HUDEP-2 (cell line): ENCODE results near the gene CLDN1.

Experiments
- DNase-seq, 76 experiments: peaks; one replicate each; lab custom pipeline; 2025; ENCODE audit not compliant: unreplicated experiment in 76 of 76; lab: John Stamatoyannopoulos, UW

CLDN1 gene

DNA sequence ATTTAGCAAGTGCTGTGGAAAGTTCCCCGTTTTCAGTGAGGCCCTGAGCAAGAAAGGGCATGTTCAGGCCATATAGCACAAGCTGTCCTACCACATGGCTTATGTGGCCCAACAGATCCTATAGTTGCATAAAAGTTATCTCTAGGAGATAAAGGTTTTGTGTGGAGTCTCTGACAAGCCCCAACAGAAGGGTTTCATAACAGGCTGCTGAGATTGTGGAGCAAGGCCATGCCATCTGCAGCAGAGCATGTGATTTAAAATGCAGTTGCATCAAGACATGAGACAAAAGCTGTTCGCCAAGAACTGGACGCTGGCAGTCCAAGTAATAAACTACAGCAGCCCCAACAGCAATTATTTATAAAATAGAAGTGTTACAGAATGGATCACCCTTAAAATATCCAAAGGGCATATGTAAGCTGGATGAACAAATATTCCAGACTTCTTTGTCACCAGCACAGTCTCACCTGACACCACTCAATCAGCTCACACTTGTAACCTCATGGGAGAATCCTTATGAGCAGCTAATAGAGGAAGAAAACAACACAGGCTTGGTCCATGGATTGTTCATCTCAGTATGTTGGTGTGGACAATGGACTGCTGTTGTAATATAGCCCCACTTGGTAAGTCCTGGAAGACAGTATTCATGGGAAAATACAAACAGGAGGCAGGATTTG, 14.4 kb upstream of the CLDN1 start:
- DNase-seq: no peak

DNA sequence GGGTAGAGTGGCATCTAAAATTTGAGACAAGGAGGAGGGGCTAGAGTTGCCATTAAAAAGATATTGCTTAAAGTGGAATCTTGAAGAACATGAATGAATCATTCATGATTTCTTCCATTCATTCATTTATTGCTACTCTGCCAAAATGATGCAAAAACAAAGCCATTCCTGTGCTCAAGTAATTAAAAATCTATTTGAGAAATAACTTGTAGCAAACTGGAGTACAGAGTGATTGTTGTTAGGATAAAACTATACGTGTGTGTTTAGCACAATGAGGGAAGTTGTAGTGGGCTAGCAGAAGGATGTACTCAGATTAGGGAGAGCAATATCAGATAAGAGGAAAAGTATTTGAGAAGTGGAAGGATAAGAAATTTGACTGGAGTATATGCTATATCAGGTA, 11.7 kb upstream of the CLDN1 start:
- DNase-seq: no peak

DNA sequence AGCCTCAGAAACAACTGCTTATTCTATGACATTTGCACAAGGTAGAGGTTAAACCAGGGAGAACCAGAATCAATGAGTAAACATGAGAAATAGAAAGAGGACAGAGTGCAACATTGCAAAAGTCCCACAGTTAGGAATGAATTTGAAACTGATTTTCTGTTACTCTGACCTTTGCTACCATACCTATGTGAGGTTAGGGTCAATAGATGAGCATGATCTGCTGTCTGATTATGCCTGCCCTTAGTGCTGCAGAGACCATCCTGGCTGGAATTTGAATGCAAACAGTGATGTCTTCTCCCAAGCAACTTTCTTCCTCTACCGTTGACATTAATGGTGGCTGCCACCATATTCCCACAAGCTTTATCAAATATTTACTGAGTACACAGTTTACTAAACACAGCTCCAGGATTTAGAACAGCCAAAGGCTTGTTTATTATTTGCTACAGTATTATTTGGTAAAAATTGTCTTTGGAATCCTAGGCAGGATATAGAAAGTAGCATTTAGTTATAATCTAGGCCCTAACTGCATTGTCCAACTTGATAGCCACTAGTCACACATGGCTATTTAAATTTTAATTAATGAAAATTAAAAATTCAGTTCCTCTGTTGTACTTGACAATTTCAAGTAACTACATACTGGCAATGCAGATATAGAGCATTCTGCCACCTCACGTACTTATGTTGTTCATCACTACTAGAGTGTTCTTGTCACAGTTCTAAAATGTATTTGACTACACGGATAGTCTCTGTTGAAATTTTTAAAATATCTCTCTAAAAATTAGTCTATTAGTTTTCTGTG, 8.9 kb upstream of the CLDN1 start:
- no peak for DNase-seq

DNA sequence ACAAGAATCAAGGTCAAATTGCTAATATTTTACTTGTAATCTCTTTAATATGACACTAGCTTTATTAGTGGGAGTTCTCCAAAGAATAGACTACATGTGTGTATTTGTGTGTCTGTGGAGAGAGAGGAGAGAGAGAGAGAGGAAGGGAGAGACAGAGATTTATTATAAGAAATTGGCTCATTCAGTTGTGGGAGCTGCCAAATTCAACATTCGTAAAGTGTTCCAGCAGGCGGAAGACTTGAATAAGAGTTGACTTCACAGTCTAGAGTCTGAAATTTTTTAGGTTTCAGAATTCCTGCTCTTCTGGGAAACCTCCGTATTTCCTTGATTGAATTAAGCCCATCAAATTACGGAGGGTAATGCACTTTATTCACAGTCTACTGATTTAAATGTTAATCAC, 4.7 kb upstream of the CLDN1 start:
- DNase-seq: no peak

DNA sequence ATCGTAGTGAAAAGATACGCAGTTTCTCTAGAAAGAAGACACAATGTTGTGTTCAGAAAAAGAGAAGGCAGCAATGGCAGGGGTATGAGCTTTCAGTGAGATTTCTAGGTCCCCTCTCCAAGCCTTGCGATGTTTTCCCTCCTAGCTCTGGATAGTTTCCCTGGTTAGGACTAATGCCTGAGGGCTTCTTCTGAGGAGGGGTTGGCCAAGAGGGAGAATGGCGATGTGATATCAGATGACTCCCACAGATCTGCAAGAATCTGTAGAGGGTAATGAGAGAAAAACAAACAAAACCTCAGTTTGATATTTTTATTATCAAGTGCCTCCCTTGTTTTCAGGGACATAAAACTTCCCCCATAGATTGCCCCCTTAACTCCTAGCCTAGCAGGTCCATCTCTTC, 4.1 kb upstream of the CLDN1 start:
- DNase-seq: no peak

DNA sequence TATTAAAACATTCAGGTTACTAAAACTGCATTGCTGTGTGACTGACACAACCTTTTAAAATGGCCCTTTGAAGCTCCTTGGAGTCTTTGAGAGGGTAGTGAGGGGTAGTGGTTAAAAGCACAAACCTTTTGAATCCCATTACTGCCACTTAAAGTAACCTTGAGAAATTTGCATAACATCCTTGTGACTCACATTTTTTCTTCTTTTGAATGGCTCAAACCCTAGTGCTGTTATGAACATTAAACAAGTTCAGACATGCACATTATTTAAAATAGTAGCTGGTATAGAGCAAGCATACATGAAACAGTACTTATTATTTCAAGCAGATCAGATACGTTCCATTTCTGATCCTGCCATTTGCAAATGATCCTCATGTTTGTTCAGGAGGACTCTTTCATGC, 3.7 kb upstream of the CLDN1 start:
- no peak for DNase-seq

DNA sequence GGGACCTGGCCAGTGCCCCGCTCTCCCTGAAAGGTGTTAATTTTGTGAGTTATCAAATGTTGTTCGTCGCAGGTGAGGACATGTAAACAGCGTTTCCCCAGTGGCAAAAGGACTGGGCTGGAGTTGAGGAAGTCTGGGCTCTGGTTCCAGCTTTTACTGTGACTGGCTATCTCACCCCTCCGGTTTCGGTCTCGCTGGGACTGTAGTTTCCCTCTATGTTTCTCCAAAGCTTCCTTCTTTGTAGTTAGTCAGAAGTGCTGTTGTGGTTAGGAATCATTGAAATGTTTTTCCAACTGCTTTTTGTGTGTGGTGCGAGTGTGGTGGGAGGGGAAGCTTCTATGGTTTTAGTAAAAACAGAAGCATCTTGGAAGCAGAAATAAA, 990 bp upstream of the CLDN1 start:
- no peak for DNase-seq

DNA sequence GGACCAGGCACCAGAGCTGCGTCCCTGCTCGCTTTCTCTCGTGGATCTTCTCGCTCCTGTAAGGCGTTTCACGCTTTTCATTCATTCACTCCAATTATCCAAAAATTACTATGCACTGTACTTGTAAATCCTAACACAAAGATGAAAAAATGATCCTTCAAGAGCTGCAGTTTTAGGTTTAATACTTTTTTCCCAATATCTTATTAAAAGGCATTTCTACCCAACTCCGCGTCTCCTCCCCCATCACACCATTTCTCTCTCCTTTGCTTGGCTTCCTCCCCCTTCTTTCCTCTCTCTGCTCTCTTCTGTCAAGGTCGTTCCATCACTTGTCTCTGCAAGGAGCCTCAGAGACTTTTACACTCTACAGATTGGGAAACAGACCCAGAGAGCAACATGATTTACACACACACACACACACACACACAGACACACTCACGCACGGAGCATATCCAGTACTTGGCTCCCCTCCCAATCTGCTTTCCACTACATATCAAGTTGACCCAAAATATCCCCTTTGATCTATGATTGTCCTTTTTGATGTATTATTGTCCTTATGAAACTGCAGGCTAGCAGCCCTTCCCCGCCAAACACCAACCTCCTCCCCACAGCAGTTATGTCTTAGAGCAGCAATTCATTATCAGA, 479 bp upstream of the CLDN1 start:
- no peak for DNase-seq

DNA sequence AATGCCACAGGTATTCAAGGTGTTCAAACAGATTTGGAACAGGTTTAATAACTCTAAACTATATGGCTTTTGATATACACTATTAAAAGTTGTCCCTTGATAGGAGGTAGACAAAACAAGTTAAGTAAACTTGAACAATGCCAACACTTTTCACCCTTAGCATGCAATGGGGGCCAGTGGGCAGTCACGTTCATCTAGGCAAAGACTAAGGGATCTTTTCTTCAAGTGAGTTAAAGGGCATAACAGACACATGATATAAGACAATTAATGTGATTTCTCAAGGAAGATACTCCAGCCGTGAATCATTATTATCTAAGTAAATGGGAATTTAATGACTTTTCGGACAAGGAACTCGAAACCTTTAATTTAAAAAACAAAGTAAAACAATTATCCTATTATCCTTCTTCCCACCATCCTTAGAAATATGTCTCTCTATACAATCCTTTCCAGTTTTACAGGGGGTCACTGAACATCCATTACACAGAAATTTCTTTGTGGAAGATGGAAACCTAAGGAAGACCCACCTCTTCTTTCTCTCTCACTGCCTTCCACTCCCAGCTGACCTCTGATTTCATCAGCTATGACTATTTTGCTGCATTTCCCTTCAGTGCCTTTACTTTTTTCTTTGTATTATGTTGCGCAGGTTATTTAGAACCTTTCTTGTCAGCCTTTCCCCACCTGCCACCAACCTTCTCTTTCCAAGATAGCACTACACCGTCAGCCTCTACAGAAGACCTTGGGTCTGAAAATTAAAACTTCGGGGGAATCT, 1.5 kb downstream of the CLDN1 start:
- no peak for DNase-seq

DNA sequence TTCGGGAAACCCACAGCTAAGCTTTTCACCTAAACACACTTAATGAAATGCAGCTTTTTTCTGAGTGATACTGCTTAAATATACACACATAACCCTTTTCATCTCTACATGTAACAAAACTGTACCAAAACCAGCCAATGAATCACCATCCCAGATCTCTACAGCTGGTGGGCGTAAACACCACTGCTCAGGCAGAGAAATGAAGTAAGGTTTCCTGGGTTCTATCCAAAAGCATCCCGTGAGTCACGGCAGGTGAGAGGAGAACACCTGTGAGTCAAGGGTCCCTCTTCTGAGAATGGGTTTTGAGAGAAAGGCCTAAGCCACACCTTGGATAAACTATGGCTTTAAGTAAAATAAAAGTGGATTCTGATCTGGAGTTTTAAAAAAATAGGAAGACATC, 2.6 kb downstream of the CLDN1 start:
- DNase-seq: no peak

DNA sequence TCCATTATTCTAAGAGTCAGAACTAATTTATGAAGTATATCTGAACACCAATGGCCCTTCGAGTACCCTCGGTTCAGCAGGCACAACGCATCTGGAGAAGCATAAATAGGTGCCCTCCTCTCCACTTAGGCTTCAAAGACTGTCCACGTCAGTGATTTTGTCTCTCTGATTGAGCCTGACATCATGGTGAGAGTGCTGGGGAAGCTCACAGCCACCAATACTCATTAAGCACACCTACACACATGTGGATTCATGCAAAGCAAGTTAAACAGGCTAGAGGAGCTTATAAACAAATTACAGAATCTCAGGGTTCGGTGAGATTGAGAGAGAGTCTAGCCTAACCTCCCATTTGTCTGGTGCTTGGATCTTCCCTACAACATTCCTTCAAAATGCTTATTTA, 3.6 kb downstream of the CLDN1 start:
- DNase-seq: no peak

DNA sequence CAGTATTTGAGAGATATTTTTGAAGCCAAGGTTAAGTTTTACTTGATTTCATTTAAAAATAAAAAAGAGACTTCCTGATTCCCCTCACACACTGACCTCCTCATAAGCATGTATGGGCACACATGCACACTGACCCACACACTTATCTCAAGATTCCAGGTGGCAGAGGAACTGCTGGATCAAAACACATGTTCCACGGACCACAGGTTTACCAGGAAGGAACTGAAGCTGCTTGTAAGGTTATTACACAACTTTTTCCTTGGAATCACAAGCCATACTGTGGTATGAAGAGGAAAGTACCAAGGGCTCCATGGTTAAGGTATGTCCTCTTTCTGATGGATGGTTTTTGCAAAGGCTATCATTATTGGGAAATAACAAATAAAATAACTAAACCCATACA, 7.5 kb downstream of the CLDN1 start:
- no peak for DNase-seq

DNA sequence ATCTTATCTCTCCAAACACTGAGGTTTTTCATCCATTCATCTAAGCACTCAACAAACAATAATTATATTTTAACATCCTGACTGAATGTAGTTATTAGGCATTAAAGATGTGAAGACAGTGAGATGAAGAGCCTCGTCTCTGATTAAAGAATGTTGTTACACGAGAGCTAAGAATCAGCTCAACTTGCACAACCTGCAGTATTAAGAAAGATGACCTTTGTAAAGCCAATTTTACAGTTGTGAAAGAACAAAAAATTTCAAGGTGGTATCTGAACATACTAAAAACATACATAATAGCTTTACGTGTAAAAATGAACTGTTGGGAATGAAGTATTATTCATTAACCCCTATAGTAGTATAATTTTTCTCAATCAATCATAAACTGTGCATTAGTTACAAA, 12.8 kb downstream of the CLDN1 start:
- no peak for DNase-seq

DNA sequence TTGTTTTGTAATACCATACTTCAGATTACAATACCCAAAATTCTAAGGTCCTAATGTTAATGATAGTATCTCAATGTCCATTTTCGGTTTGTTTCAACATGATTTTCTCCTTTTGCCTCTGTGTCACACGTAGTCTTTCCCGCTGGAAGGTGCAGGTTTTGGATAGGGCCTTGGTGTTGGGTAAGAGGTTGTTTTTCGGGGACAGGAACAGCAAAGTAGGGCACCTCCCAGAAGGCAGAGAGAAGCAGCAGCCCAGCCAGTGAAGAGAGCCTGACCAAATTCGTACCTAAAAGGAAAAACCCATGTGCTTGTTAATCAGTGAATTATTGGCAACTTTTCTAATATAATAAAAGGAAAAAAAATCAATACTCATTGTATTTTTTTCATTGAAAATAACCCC, 14.1 kb downstream of the CLDN1 start:
- DNase-seq: no peak

DNA sequence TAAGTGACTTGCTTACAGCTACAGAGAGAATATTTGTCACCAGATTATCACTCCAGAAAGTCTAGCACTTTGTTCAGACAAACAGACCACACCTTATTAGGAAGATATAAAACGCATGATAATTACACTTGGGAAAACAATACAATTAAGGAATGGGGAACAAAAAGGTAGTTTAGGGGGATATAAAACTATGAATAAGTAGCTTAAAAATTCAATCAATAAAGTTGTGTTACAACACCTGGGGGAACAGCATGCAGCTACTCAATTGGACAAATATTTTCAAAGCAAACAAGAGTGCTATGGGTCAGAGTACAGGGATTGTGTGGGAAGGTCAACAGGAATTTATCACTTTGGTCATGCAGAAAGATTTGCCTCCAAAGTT, 15.1 kb downstream of the CLDN1 start:
- DNase-seq: no peak

DNA sequence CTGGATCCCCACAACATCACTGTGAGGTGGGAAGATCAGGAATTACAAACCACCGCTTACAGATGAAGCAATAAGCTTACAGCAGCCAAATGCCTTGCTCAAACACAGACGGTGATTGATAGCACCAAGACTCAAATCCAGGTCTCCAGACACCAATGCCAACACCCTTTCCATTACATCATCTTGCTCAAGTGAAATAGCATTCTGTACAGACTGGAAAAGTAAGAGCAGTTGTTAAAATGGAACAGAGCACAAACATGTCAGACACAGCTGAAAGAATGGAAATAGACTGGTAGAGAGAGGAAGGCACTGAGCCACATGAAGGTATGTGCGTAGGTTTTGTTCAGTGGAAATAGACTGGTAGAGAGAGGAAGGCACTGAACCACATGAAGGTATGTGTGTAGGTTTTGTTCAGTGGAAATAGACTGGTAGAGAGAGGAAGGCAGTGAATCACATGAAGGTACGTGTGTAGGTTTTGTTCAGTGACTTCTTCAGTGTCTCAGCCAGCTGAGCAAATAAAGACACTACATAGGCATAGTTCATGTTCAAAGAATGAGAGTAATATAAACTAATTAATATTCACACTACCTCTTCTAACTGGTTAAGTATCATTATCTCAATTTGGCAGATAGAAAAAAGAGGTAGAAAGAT, 15.6 kb downstream of the CLDN1 start:
- DNase-seq: no peak

DNA sequence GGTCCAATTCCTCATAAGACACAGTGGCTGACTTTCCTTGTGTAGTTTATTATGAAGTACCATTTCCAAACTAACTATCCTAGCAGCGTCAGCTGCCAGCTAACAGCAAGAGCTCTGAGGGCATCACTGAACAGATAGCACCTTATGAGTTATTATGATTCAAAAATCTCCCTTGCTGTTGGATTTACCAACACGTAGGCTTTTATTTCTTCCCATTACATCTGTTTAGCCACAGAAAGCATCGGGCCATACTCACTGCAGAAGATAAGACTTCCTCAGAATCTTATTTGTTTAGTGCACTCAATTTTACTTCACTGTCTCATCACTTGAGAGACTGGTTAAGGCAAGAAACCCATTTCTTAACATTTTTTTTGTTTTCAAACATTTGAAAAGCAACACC, 16.2 kb downstream of the CLDN1 start:
- DNase-seq: no peak

DNA sequence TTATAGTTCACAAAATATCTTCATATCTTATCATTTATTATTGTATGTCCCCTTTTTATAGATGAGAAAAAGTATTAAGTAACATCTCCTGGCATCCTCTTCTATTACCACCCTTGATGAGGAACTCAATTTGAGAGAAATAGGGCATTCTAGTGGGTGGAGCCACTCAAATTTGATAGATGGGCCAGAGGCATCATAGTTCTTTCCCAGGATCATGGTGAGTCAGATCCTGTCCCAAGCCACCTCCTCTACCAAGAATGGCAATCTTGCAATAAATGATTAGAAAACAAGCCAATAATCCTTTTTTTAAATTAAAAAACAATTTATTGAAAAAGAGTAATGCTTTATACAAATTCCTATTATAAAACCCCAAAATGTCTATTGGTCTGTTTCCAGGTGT, 16.8 kb downstream of the CLDN1 start:
- no peak for DNase-seq

DNA sequence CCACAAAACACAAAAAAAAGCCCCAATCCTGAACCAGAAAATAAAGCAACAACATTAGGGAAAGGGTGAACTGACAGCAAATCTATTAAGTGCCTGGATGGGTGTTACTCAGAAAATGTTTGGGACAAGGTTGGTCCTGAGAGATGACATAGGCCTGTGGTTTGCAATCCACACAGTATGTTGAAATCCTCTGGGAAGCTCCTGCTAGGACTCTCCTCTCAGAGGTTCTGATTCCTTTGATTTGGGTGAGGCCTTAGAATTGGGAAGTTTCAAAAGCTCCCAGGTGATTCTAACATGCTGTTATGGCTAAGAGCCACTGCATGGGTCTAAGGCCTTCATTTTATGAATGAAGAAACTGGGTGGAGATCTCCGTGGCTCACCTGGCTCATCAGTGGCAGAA, 18.4 kb downstream of the CLDN1 start:
- no peak for DNase-seq

DNA sequence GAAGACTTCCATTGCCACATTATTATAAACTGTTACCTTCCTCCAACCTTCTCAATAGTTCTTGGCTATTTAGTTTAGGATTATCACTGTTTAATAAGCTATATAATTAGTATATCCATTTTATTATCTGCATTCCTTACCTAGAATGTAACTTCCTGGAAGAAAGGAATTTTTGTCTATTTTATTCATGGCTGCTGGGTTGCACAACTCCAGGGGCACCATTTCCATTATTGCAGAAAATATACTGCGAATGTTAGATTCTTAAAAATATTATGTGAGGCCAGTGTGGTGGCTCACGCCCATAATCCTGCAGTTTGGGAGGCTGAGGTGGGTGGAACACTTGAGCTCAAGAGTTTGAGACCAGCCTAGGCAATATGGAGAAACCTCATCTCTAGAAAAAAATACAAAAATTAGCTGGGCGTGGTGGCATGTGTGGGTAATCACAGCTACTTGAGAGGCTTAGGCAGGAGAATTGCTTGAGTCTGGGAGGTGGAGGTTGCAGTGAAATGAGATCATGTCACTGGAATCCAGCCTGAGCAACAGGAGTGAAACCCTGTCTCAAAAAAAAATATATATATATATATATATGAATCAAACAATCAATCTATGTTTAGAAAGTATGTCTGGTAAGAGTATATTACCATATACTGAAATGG, 19.9 kb downstream of the CLDN1 start:
- DNase-seq: no peak
